ENCODE results near the gene EOGT.

The EOGT gene

DNA sequence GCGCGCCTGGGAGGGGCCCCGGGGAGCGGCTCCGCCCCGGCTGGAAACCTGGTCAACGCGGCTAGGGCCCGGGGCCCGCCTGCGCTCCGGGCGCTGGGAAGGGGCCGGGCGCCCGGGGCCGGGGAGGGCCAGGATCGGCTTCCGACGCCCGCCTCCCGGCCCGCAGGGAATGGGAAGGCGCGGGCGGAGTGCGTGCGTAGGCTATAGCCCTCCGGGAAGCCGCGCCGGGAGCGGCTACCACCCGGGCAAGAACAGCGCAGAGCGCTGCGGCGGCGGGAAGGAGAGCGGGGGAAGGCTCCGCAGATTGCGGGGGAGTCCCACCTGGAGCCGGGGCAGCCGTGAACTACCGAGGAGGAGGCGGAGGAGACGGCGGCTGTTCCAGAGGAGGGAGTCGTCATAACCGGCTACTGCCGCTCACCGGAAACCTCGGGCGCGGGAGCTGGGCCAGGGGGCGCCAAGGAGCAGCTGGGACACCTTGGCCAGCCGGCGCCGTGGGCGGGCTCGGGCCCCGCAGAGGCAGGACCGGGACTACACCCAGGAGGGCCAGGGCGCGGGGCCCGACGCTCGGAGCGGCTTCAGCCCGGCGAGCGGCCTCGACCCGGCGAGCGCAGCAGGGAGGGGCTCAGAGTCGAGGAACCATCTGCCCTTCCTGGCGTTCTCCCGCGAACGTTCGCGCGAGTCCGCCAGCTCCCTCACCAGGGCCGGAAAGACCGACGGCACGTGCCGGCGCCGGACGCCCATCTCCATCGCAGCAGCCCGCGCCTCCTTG is at the start of gene EOGT:
Gene EOGT, minus strand, starts transcription at position 432 of the 769 bp plus-strand sequence. CDS start 3,838 bp downstream, outside the sequence.
- DNase-seq, result peak; percentile 78 to 81

DNA sequence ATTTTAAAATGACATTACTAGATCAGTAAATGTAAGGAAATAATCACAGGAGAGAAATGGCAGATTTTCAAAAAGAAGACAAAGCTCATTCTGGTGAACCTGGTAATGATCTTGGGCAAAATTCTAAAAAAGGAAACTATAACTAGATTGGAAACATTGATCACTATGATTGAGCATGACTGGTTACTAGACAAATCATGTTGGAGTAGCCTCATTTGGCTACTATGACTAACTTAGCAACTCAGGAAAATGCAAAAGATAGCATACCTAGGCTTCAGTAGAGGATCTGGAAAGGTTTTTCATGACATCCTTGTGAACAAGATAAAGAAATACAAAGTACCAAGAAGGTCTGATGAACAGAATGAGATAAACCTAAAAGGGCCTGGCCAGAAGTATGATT is 46.2 kb upstream of the EOGT start:
- DNase-seq, result no peak

DNA sequence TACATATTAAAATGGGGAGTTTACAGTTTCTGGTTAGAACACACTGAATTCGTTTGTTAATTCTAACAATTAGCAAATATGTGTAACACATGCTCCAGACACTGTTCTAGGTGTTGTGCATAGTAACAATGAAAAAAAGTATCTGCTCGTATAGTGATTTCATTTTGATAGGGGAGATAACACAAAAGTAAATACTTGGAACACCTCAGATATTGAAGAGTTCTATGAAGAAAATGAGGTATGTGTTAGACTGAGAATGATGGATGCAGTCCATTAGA is 45.4 kb upstream of the EOGT start:
- no peak for DNase-seq

DNA sequence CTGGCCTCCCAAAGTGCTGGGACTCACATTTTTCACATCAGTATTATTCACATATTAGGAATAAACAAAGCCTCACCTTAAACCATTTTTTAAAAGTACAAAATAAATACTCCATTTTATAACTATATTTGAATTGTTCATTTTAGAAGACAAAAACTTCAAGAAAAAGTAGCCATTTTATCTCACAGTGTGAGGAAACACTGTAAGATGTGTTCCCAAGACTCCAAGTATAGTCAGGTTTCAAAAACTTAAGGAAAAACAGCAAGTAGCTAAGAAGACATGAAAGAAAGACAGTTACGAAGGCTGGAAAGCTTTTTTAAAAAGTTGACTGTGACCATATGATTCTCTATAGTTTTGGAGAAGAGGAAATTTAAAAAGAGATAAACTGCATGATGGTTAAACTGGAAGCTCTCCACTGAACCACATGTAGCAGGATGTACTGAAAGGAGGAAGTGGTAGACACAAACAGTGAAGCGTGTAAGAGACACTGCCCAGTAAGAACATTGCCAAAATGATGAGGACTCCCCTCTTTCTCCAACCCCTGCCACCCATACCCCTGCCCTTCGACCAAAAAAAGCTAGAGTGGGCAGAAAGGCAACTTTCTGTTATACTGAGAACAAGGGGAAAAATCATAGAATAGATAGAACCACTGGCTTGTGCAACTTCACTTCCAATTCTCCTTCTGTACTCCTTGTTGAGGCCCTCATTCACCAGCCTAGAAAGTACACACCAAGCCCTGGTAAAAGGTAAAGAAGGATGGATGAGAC is 44.9 kb upstream of the EOGT start:
- DNase-seq, result no peak

DNA sequence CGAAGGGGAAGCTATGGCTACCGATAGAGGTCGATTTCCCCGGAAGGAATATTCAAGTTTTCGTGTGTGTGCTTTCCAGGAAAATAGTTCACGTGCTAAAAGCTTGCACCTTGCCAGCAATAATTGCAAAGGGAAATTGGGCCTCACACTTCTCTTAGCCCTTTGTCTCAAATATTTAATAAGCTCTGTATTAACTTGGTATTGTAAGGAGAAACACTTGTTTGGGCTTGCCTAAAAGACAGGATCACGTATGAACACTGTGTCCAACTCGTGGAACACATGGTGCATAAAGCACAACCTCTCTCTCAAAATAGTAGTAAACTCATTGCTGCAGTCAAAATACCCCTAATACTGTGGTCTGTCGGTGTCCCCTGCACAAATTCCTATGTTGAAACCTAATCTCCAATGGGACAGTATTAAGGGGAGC is 39.0 kb upstream of the EOGT start:
- no peak for DNase-seq

DNA sequence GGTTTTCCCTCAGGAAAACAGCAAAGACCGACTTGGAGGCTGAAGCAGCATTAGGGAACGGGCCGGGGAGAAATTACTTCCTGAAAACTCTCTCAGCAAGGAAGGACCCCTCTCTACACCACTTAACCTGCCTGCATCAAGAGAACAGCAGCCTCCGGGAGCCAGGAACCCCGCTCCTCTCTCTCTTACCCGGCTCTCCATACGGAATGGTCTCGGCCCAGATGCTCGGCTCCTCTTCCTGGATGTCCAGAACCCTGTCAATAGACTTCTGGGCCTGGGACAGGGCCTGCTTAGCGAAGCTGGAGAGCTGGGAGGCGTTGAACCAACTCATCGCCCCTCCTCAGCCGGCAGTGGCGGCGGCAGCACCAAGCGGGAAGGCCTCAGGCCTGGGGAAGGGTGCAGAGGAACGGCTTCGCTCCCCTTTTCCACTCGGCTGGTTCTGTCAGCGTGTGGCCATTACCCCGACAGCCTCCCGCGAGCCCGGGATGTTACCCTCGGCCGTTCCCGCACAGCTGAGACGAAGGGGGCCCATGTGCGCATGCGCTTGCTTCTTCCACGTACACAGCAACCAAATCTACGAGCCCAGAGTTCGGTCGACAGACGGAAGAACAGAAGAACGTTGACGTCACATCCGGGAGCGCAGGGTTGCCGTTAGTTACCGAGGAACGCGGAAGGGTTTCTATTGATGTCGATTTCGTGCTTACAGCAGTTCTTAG is 38.4 kb upstream of the EOGT start, which contains the start of gene TMF1:
Gene TMF1, minus strand, starts transcription at position 578 of the 716 bp plus-strand sequence. Its CDS starts 247 bp downstream, at position 331.
- peak; percentile 98 to 100 for DNase-seq

DNA sequence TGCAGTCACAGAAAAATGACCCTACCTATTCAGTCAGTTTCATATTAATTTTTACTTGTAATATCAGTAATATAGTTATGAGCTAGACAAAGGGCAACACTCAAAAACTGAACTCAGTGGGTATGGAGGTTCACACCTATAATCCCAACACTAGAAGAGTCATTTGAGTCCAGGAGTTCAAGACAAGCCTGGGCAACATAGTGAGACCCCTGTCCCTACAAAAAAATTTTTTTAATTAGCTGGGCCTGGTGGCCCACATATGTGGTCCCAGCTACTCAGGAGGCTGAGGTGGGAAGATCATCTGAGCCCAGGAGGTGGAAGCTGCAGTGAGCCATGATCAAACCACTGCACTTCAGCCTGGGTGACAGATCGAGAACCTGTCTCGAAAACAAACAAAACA is 35.5 kb upstream of the EOGT start:
- DNase-seq, result no peak

DNA sequence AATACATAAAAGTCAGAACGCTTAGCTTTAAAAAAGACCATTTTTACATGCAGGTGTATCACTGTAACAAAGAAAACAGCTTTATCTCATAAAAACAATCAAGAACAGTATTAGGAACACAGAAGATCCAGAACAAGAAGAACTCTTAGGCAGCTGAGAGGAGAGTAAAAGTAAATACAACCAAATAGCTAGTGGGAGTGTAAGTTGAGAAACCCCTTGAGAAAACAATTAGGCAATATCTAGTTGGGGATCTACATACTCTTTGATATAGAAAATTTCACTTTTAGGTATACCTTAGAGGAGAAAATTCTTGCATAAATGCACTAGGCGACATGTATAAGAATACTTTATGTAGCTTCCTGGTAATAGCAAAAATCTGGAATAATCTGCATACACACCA is 31.1 kb upstream of the EOGT start:
- peak in 1 of 2 donors; percentile 12 for DNase-seq

DNA sequence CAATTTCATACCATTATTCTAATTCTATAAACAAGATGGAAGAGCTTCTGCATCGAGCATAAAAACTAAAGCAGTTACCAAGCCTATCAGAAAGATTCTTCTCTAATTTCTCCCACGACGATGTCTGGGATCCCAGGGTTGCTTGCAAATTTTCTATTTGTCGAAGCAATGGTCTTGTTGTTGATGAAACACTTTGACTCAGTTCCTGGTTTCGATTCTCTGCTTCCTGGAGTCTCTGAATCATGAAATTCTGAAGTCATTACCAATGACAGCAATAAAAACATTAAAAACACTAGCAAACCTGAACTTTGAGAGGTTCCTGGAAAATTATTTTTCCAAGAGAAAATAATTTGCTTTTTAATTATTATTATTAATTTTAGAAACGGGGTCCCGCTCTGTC is 20.0 kb upstream of the EOGT start:
- DNase-seq, result peak; percentile 89 to 93

DNA sequence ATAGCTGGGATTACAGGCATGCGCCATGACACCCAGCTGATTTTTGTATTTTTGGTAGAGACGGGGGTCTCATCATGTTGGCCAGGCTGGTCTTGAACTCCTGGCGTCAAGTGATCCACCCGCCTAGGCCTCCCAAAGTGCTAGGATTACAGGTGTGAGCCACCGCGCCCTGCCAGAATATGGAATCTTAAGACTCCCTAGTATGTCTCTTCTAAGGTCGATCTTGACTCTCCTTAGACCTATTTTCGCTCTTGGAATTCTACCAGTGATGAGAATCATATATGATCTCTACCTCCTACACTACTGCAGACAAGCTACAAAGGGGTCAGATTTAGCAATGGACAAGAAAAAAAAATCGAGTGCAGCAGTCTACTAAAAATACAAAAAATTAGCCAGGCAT is 19.3 kb upstream of the EOGT start:
- DNase-seq, result no peak

DNA sequence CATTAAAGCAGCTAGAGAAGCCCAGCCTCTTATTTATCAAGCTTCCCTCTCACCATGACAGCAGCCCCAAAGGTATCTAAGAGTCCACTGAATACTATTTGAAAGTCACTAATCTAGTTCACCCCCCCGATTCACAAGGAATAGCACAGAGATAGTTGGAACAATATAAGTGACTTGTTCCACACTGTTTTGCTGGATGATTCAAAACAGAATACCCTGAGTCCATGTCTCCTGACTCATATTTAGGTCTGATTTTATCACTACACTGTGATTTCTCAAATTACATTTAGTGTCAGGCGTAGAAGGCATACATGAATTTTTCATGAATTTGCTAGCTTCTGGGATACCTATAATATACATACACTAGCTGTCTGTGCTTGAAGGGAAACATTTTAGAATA is 18.7 kb upstream of the EOGT start:
- no peak for DNase-seq

DNA sequence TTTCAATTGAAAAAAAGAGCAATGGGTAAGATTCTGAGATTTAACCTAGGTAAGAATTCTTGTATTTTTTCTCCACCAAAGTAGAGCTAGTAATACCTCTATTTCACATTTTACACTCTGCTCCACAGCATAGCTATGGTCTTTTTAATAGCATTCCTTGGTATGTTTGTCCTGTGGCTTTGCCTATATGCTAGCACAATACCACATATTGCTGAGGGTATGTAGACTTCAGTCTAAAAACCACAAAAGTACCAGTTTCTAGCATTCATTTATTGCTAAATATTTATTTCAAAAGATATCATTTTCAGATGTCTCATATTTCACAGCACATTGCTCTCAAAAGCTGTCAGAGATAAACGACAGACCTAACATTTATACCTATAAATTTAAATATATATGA is 18.2 kb upstream of the EOGT start:
- no peak for DNase-seq

DNA sequence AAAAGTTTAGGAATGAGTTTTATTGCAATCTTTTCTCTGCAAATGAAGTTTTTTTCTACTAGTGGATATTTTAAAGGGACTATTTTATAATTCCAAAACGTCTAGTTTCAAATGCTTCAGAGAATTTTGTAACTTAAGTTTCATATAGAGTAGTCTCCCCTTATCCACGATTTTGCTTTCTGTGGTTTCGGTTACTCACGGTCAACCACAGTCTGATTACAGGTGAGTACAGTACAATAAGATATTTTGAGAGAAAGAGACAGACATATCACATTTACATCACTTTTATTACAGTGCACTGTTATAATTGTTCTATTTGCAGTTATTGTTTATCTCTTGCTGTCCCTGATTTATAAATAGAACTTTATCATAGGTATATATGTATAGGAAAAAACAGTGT is 7.4 kb upstream of the EOGT start:
- no peak for DNase-seq

DNA sequence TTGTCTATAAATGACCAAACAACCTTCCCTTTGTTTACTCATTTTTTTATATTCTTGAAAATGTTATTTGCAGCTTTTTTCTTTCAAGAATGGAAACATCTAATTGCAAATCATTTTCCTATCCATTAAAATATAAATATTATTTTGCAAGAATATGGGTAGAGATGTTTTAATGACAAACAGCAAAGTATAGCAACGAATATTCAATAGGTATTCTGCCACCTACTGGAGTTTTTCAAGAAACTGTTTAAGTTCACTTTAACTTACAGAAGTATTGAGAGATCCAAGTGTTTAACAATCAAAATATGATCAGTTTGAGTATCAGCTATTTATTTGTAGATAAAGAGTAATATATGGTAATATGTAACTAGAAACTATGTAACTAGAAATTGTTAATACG is 6.9 kb upstream of the EOGT start:
- DNase-seq, result peak; percentile 20 to 22

DNA sequence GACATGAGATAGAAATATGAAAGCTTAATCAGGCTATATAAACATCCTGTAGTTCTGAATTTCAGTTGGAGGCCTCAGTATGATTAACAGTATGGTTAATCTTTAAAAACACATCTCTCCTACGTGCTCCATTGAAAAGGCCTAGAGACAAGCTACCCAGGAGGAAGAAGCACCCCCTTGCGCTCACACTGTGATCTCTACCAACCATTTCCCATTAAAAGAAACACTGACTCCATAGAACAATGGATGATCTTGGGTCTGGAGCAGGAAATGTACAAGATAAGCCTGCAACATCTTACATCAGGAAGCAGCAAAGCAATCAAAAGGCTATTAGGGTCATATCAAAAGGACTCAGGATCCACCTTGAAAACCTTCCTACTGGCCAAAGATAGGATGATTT is 3.4 kb upstream of the EOGT start:
- DNase-seq, result no peak

DNA sequence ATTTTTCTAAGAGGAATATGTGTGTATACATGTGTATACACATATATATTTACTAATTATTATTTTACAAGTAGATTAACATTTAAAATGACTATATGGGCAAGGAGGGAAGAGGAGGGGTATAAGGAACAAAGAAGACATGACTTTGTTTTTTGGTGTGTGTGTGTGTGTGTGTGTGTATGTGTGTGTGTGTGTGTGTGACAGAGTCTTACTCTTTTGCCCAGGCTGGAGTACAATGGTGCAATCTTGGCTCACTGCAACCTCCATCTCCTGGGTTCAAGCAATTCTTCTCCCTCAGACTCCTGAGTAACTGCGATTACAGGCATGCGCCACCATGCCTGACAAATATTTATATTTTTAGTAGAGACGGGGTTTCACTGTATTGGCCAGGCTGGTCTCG is 2.6 kb upstream of the EOGT start:
- no peak for DNase-seq

DNA sequence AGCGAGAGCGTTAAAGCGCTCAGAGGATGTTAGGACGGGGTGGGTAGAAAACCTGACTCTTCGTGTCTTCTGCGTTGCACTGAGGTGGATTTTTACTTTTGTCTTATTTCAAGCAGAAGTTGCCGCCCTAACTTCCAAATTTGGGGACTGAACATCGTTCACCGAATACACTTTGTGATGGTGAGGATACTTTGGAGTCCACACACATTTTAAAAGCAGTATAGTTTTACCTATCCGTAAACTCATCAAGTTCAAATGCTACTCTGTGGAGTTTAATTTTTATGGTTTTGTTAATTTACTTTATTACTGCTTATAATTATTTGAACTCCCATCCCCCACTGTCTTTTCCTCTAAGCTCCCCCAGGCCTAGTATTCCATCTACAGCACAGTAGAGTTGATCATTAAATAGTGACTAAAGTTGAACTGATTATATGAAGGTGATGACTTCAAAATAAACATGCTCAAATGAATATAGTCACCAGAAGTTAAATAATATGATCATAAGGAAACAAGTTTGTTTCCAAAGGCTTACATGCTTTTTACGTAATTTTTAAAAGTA is 617 bp upstream of the EOGT start:
- DNase-seq, result no peak

DNA sequence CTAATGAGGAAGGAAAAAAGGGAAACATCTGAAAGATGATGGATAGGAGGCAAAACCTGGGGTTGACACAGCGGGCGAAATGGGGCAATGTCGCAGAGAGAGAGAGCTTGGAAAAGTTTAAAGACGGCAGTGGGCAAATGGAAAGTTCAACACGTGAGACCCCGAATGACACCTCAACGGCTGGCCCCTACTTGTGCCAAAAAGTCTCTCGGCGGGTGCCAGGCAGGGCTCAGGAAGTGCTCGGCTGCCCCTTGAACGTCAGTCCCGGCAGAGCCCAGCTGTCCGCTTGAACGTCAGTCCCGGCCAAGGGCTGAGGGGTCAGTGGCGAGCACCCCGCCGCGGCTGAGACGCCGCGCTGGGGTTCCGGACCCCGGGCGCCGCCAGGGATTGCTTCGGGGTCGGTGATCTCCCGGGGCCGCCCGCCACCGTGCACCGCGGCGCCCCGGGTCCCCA is 658 bp downstream of the EOGT start:
- DNase-seq, result peak; percentile 35 to 54

DNA sequence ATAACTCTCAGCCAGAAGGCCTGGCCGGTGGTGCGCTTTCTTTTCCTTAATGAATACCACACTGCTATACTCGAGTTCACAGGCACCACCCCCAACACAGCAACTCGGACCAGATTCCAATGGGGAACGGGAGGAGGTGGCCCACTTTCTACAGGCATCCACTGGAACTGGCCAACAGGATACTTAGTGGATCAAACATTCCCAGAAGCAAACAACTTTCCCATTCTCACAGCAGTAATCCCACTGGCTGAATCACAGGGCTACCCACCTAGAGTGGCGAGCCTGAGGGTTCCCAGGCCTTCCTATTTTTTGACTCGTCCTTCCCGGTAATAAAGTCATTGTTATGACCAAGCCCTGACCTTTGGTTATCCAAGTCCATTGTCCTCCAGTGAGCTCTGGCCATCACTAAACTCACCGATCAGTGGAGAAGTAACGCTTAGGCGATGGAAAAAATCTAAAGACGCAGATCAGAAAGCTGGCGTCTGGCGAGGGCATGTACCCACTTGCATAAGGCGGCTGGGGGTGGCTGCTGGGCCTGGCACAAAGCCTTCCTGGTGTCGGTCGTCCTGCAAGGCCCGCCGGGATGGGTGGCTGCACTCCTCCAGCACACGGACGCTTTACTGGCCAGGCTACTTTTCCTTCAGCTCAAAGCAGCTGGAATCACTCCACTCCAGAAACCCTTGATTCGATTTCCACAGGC is 1.2 kb downstream of the EOGT start:
- no peak for DNase-seq

DNA sequence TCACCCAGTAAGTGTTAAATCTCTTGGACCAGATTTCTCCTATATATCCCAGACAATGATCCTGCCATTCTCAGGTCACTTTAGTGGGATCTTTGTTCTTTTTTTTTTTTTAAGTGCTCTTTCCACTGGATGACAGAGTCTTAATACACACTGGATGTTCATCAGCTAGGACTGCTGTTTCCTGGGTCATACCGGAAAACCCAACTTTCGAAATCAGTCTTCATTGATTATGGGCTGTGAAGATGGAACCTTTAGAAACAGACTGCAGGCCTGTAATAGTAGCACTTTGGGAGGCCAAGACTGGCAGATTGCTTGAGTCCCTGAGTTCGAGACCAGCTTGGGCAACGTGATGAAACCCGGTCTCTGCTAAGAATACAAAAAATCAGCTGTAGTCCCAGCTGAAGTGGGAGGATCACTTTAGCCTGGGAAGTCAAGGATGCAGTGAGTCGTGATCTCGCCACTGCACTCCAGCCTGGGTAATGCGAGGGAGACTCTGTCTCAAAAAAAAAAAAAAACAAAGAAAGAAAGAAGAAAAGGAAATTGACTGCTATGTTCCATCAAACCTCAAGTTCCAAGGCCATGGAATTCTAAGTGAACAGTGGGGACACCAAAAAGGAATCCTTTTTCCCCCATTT is 2.3 kb downstream of the EOGT start:
- peak; percentile 49 to 68 for DNase-seq

DNA sequence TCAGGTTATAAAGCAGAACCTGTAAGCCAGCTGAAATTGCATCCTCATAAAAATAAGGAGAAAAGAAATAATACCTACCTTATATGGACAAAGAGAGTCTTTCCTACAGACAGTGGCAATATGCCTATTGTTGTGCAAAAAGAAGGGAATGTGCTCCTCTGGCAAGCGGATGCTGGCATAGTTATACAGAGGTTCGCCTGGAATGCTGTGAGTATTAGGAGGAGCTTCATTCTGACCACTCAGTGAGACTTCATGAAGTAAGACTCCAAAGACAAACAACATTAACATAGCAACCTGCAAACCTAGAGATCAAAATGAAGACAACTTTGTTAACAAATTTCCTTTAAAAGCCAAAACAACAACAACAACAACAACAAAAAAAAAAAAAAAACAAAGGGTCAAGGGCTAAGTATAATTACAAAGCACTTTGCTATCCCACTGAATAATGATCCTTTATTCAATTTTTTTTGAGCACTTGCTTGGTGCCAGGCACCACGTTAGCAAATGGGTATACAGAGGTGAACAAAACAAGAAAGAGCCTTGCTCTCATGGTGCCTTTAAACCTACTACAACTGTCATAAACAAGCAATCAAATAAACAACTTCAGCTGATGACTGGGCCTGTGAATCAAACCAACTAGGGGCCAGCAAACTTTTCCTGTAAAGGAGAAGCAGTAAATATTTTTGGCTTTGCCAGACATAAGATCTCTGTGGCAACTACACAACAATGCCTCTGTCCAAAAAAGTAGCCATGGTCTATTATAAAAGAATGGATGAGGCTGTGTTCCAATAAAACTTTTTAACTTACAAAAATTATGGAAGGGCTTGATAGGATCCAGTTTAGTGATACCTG is 3.7 kb downstream of the EOGT start:
- no peak for DNase-seq

Measured in inflammatory macrophage treated with lipopolysaccharide for 1 hour (primary cell).